A549 (cell line): ENCODE measurements around the gene CSAD. TPM values are rescaled to one million over a fixed set of nuclear protein-coding genes. Genes with fewer than 3 reads are reported as not detected.
"Not testable (repeated sequence)": the region's sequence is repeated elsewhere in the genome, so short reads cannot be mapped to it uniquely, and the experiment has no call there.

Source experiments
- ATAC-seq, 2 experiments: fragments of 200-7000 bp in 1 of 2; fragments of >200 bp in 1 of 2; cut with Nextera tagmentation in 1 of 2; cut with Tn5 transposase in 1 of 2; 3 replicates each; pipeline versions ENCODE4 v1.8.0 to v1.9.1; 2018 to 2020; ENCODE audit warnings: mild to moderate bottlenecking in 1 of 2, moderate library complexity in 1 of 2
- CTCF ChIA-PET: fragments of 300-600 bp; sonication (Branson Sonifier 250); formaldehyde crosslinking; extraction: SDS; loops from one replicate; lab custom pipeline; 2021; ENCODE audit warnings: antibody characterized with exemption, inconsistent platforms; lab: Yijun Ruan, JAX
- POLR2A ChIA-PET: fragments of 350-600 bp; formaldehyde crosslinking; extraction: SDS; loops from one replicate; lab custom pipeline; 2021; ENCODE audit warnings: antibody characterized with exemption, inconsistent platforms; lab: Yijun Ruan, JAX
- DNase-seq, 2 experiments: peaks; one replicate each; pipeline versions ENCODE4 v3.0.0 to v3.0.0-alpha.2; 2011 to 2016; ENCODE audit warnings: low read depth in 1 of 2, low spot score in 1 of 2
- FAIRE-seq: peaks from 2 replicates; lab custom pipeline; 2011; peaks lifted over from hg19 to GRCh38; lab: Jason Lieb, UNC
- H3K27ac ChIP-seq, 2 experiments: fragments of >200 bp; sonication (Bioruptor Twin); formaldehyde crosslinking; 3 replicates each; pipeline ENCODE4 v1.5.1; 2016 to 2017
- H3K4me1 ChIP-seq: fragments of >200 bp; sonication (Bioruptor Twin); formaldehyde crosslinking; 3 replicates; pipeline ENCODE4 v1.6.1; 2016
- H3K4me2 ChIP-seq: fragments of >200 bp; sonication (Bioruptor Twin); formaldehyde crosslinking; 3 replicates; pipeline ENCODE4 v1.6.1; 2016
- H3K4me3 ChIP-seq: fragments of >200 bp; sonication (Bioruptor Twin); formaldehyde crosslinking; 3 replicates; pipeline ENCODE4 v1.5.1; 2016
- H3K9me3 ChIP-seq: fragments of >200 bp; sonication (Bioruptor Twin); formaldehyde crosslinking; 3 replicates; pipeline ENCODE4 v1.6.1; 2016
- CEBPB ChIP-seq, 2 experiments: fragments of >200 bp in 1 of 2; sonication (Bioruptor Twin) in 1 of 2; formaldehyde crosslinking in 1 of 2; IDR thresholded peaks; 2 replicates each; pipeline ENCODE4 v1.6.1; 2012 to 2016
- FOSL2 ChIP-seq, 2 experiments: fragments of 450-650 bp in 1 of 2; fragments of >200 bp in 1 of 2; sonication (Bioruptor Twin) in 1 of 2; formaldehyde crosslinking; IDR thresholded peaks; 2 replicates each; pipeline versions ENCODE4 v1.5.0 to v1.6.1; 2016 to 2020; ENCODE audit warnings: mild to moderate bottlenecking in 1 of 2, moderate library complexity in 1 of 2
- FOXS1 ChIP-seq: fragments of 250-450 bp; sonication (Bioruptor Pico); IDR thresholded peaks from 2 replicates; pipeline ENCODE4 v1.5.0; 2020; ENCODE audit warnings: mild to moderate bottlenecking, moderate library complexity
- HDAC2 ChIP-seq: fragments of 200-600 bp; sonication (generic); IDR thresholded peaks from 2 replicates; pipeline ENCODE4 v1.6.1; 2016
- MYC ChIP-seq: IDR thresholded peaks from 2 replicates; pipeline ENCODE4 v1.6.1; 2012; ENCODE audit warnings: mild to moderate bottlenecking, inconsistent platforms, low read length, improper control_type of control experiment, borderline replicate concordance
- NFE2L2 ChIP-seq: fragments of 150-350 bp; conservative IDR thresholded peaks from 2 replicates; pipeline ENCODE4 v1.6.1; 2014; ENCODE audit warnings: low read length
- NPAS2 ChIP-seq: fragments of 250-450 bp; sonication (Bioruptor Pico); IDR thresholded peaks from 2 replicates; pipeline ENCODE4 v1.8.0; 2022; ENCODE audit warnings: mild to moderate bottlenecking, moderate library complexity, borderline replicate concordance
- NR3C1 ChIP-seq: fragments of >200 bp; sonication (Bioruptor Twin); formaldehyde crosslinking; IDR thresholded peaks from 3 replicates; pipeline ENCODE4 v1.6.1; 2017
- POLR2A ChIP-seq: IDR thresholded peaks from 2 replicates; pipeline ENCODE4 v1.6.1; 2012; ENCODE audit warnings: mild to moderate bottlenecking, low read length
- WGBS: methylation state at CpG from one replicate; pipeline ENCODE4 v1.1.6; 2017; ENCODE audit errors: missing lambda C conversion rate; 5-methylcytosine and 5-hydroxymethylcytosine counted together
- polyA plus RNA-seq, 4 experiments: library from polyadenylated mRNA; depleted of rRNA in 3 of 4; stranded (reverse); fragments of >200 nt; fragmentation: RNase III in 1 of 4; extraction: RNeasy Plus Mini Kit Qiagen cat#74134 plus additional on column Dnase treatment in 1 of 4; gene quantifications; 2 replicates in 3 of 4; 3 replicates in 1 of 4; pipeline ENCODE4 v1.2.3, GENCODE V29; 2011 to 2017
- TF ChIP-seq, protein P1 (sequence below): fragments of 450-650 bp; IDR thresholded peaks from 2 replicates; pipeline ENCODE4 v1.6.1; 2014; ENCODE audit warnings: antibody characterized with exemption
- TF ChIP-seq, protein P2 (sequence below): fragments of 150-350 bp; IDR thresholded peaks from 2 replicates; pipeline ENCODE4 v1.6.1; 2014; ENCODE audit warnings: low read depth, mild to moderate bottlenecking, low read length
- TF ChIP-seq, protein P3 (sequence below): fragments of 250-450 bp; sonication (Bioruptor Pico); IDR thresholded peaks from 2 replicates; pipeline ENCODE4 v1.5.0; 2020; ENCODE audit warnings: low read depth, mild to moderate bottlenecking, moderate library complexity
- TF ChIP-seq, protein P4 (sequence below): IDR thresholded peaks from 2 replicates; pipeline ENCODE4 v1.6.1; 2012; ENCODE audit warnings: low read depth, borderline replicate concordance

The CSAD gene
- polyA plus RNA-seq, 2 of the 4 experiments (the other 2 are of a cell fraction): 14.5 to 16.5 TPM

DNA sequence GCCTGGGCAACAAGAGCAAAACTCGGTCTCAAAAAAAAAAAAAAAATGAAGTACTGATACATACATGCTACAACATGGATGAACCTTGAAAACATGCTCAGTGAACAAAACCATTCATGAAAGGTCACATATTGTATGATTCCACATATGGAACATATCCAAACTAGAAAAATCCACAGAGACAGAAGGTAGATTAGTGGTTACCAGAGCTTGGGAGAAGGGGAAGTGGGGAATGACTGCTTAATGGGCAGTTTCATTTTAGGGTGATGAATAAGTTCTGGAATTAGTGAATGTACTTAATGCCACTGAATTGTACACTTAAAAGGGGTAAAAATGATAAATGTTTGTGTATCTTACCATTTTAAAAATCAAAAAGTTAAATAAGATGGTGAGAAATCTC lies 23.6 kb upstream of the CSAD start:
- DNase-seq: no peak
- Histone ChIP-seq H3K4me3 (no peak overlapping the region), H3K4me1 (no peaks in the 10 kb centered on the region), H3K4me2 (no peak overlapping the region)
- ChIA-PET CTCF (interaction anchor here (1.4 to 36.2 kb wide), 6 partner anchors 7 to 138 kb away, joined by 4 to 1046 read pairs (median 307); partner anchors contain the start of genes CSAD, ITGB7, MYG1 and PFDN5), POLR2A (no interaction called here)
- no peak for ATAC-seq
- TF ChIP-seq, protein P1, sequence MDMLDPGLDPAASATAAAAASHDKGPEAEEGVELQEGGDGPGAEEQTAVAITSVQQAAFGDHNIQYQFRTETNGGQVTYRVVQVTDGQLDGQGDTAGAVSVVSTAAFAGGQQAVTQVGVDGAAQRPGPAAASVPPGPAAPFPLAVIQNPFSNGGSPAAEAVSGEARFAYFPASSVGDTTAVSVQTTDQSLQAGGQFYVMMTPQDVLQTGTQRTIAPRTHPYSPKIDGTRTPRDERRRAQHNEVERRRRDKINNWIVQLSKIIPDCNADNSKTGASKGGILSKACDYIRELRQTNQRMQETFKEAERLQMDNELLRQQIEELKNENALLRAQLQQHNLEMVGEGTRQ: no peak
- TF ChIP-seq, protein P2, sequence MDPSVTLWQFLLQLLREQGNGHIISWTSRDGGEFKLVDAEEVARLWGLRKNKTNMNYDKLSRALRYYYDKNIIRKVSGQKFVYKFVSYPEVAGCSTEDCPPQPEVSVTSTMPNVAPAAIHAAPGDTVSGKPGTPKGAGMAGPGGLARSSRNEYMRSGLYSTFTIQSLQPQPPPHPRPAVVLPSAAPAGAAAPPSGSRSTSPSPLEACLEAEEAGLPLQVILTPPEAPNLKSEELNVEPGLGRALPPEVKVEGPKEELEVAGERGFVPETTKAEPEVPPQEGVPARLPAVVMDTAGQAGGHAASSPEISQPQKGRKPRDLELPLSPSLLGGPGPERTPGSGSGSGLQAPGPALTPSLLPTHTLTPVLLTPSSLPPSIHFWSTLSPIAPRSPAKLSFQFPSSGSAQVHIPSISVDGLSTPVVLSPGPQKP: no peak
- TF ChIP-seq, protein P3, sequence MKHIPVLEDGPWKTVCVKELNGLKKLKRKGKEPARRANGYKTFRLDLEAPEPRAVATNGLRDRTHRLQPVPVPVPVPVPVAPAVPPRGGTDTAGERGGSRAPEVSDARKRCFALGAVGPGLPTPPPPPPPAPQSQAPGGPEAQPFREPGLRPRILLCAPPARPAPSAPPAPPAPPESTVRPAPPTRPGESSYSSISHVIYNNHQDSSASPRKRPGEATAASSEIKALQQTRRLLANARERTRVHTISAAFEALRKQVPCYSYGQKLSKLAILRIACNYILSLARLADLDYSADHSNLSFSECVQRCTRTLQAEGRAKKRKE (CRISPR knock-in tag): no peak
- TF ChIP-seq NR3C1: no peak
- TF ChIP-seq, all 56 proteins: peak for 0
- H3K9me3 ChIP-seq: no peaks in the 10 kb centered on the region
- no peak for FAIRE-seq
- H3K27ac ChIP-seq: no peak overlapping the region
- WGBS: 84% methylated on average over 1 of the region's 1 CpG

DNA sequence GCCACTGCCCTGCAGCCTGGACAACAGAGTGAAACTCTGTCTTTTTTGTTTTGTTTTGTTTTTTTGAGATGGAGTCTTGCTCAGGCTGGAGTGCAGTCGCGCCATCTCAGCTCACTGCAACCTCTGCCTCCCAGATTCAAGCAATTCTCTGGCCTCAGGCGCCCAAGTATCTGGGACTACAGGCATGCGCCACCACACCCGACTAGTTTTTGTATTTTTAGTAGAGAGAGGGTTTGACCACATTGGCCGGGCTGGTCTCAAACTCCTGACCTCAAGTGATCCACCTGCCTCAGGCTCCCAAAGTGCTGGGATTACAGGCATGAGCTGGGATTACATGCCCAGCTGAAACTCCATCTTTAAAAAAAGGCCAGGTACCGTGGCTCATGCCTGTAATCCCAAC lies 21.6 kb upstream of the CSAD start:
- peaks cover 11% of the 10 kb centered on the region for H3K4me1 ChIP-seq
- DNase-seq, FAIRE-seq, H3K4me3 ChIP-seq, POLR2A ChIA-PET, H3K27ac ChIP-seq, H3K9me3 ChIP-seq, ATAC-seq, H3K4me2 ChIP-seq: not testable (repeated sequence)
- CTCF ChIA-PET: interaction anchor here (1.7 to 36.2 kb wide), 6 partner anchors 9 to 137 kb away, joined by 5 to 1046 read pairs (median 307); partner anchors contain the start of genes CSAD, ITGB7, MYG1 and PFDN5
- 77% methylated on average over 7 of the region's 7 CpGs for WGBS

DNA sequence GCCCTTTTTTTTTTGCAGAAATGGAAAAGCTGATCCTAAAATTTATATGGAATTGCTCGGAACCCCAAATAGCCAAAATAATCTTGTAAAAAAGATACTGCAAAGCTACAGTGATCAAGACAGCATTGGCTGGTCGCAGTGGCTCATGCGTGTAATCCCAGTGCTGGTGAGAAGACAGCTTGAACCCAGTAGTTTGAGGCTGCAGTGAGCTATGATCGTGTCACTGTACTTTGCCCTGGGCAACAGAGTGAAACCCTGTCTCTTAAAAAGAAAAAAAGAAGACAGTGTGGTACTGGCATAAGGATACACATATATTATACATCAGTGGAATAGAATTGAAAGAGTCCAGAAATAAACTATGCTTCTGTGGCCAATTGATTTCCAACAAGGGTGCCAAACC lies 20.9 kb upstream of the CSAD start:
- ChIA-PET POLR2A (no interaction called here), CTCF (interaction anchor here (0.9 to 36.2 kb wide), 7 partner anchors 10 to 154 kb away, joined by 3 to 1046 read pairs (median 163); partner anchors contain the start of genes CSAD, ITGB7, MYG1 and PFDN5)
- Histone ChIP-seq H3K4me1 (peaks cover 13% of the 10 kb centered on the region), H3K4me3 (no peak overlapping the region), H3K27ac (no peak overlapping the region), H3K9me3 (no peaks in the 10 kb centered on the region), H3K4me2 (no peak overlapping the region)
- WGBS: 67% methylated on average over 4 of the region's 4 CpGs
- no peak for FAIRE-seq
- DNase-seq: no peak
- no peak for ATAC-seq
- TF ChIP-seq FOSL2 (IDR thresholded peaks at IDR 0.05): no peak
- no peak for TF ChIP-seq FOSL2 (CRISPR knock-in tag; IDR thresholded peaks at IDR 0.05)
- TF ChIP-seq FOXS1: no peak
- no peak for TF ChIP-seq POLR2A
- TF ChIP-seq HDAC2: no peak
- TF ChIP-seq NFE2L2: no peak
- TF ChIP-seq, all 56 proteins: peak for 0

DNA sequence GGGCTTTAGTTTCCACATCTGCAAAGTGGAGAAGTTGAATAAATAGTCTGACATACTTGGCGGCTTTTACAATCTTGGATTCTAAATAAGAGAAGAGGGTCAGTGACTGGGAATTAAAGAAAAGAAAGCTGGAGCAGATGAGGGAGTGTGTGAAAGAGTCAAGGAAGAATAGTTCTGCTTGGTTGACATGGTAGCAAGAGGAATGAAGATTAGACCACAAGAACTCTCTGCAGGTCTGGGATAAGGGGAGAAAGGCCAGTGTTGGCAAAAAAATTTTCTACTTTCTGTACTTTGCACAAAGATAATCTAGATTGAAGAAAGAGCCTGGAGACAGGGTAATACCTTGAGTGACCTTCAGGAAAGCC lies 20.4 kb upstream of the CSAD start:
- DNase-seq (no peak), ATAC-seq (no peak), FAIRE-seq (no peak)
- Histone ChIP-seq H3K4me1 (peaks cover 18% of the 10 kb centered on the region), H3K4me2 (no peak overlapping the region), H3K27ac (no peak overlapping the region), H3K4me3 (no peak overlapping the region), H3K9me3 (no peaks in the 10 kb centered on the region)
- 93% methylated on average over 1 of the region's 1 CpG for WGBS
- no peak for TF ChIP-seq CEBPB (IDR thresholded peaks at IDR 0.05)
- no peak for TF ChIP-seq MYC
- TF ChIP-seq NPAS2 (CRISPR knock-in tag): no peak
- TF ChIP-seq, protein P4, sequence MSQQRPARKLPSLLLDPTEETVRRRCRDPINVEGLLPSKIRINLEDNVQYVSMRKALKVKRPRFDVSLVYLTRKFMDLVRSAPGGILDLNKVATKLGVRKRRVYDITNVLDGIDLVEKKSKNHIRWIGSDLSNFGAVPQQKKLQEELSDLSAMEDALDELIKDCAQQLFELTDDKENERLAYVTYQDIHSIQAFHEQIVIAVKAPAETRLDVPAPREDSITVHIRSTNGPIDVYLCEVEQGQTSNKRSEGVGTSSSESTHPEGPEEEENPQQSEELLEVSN: no peak
- CTCF ChIA-PET: interaction anchor here (0.6 to 36.2 kb wide), 8 partner anchors 10 to 154 kb away, joined by 3 to 1046 read pairs (median 152); partner anchors contain the start of genes CSAD, ITGB7, MYG1 and PFDN5
- POLR2A ChIA-PET: no interaction called here
